ENCODE data around the gene ELMO3. TPM values are rescaled to one million over a fixed set of nuclear protein-coding genes. Genes with fewer than 3 reads are reported as not detected.
A peak's percentile ranks its signal among the peaks of the same experiment; 100 is the strongest.

ELMO3 gene
- total and polyA plus RNA-seq, 2 of the 13 experiments (the other 11 are each of a cell fraction or from before 2014, with no cell fraction given), result 2.6 to 4.0 TPM

DNA sequence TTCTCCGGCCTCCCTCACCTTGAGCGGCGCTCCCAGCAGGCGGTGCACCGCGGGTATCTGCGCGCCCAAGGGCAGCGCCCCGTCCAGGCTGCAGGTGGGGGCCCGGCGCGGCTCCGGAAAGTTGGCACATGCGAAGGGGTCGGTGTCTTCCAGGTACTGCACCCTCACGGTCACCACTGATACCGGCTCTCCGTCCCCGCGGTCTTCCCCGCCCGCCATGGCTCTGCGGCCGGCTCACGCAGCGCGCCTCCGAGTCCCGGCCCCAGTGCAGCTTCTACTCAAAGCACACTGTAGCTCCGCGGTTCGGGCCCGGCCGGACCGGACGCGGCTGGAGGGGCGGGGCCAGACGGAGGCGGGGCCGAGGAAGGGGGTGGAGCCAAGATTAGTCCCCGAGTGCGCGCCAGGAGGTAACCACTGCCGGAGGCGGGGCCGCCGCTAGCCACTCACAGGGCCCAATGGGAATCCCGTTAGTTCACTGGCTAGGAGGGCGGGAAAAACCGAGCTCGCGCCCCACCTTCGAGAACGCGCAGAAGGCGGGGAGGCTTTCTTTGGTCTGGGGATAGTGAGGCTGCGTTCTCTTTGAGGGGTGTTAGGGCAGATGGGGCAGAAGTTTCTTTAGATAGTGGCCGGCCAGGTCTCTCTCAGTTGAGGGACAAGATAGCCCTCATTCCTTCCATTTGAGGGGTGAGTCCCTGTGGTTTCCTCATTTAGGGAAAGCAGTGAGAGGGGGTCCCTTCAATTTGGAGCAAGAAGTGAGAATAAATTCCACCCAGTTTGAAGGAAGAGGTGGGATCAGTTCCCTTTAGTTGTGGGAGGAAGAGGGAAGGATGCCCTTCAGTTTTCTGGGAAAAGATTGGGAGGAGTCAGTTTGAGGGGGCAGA is 48.5 kb downstream of the ELMO3 start, which contains the start of gene FHOD1 (continued):
- TF ChIP-seq, protein P1, sequence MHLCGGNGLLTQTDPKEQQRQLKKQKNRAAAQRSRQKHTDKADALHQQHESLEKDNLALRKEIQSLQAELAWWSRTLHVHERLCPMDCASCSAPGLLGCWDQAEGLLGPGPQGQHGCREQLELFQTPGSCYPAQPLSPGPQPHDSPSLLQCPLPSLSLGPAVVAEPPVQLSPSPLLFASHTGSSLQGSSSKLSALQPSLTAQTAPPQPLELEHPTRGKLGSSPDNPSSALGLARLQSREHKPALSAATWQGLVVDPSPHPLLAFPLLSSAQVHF (CRISPR knock-in tag; IDR thresholded peaks at IDR 0.05), result peak; percentile 56; the same call in 1 of the 2 replicates
- TF ChIP-seq ZNF350 (CRISPR knock-in tag; IDR thresholded peaks at IDR 0.05; ENCODE audit: borderline replicate concordance, low read depth) (peak; percentile 85), TEAD3 (CRISPR knock-in tag; optimal IDR thresholded peaks at IDR 0.05; ENCODE audit: borderline replicate concordance) (peak; percentile 27), ZFP90 (CRISPR knock-in tag; IDR thresholded peaks at IDR 0.05; ENCODE audit: borderline replicate concordance) (peak; percentile 19), MAFK (conservative IDR thresholded peaks at IDR 0.05 in 1 of 2, IDR thresholded peaks at IDR 0.05 in 1 of 2; ENCODE audit: low read length in 2 of 2) (no peak), ZNF788 (CRISPR knock-in tag; IDR thresholded peaks at IDR 0.05; ENCODE audit: borderline replicate concordance) (peak; percentile 20; the same call in 1 of the 2 replicates), ZNF317 (CRISPR knock-in tag; IDR thresholded peaks at IDR 0.05) (no peak), PITX1 (CRISPR knock-in tag; IDR thresholded peaks at IDR 0.05) (peak; percentile 38; the same call in 1 of the 2 replicates), TCF7L2 (IDR thresholded peaks at IDR 0.05; ENCODE audit: low read depth, low read length) (no peak), ZNF224 (CRISPR knock-in tag; IDR thresholded peaks at IDR 0.05) (peak; percentile 81; the same call in 1 of the 2 replicates), BCL3 (CRISPR knock-in tag; IDR thresholded peaks at IDR 0.05) (peak; percentile 78; the same call in 1 of the 2 replicates), RFXAP (CRISPR knock-in tag; IDR thresholded peaks at IDR 0.05; ENCODE audit: borderline replicate concordance) (no peak), GPN1 (CRISPR knock-in tag; IDR thresholded peaks at IDR 0.05; ENCODE audit: borderline replicate concordance) (0 out of 2 replicates have a peak, but pooled peaks have one; percentile 57), ZFP36L1 (CRISPR knock-in tag; IDR thresholded peaks at IDR 0.05) (peak; percentile 70), ZNF136 (CRISPR knock-in tag; IDR thresholded peaks at IDR 0.05; ENCODE audit: low read depth) (peak; percentile 65; the same call in 1 of the 2 replicates)
- TF ChIP-seq, protein P2, sequence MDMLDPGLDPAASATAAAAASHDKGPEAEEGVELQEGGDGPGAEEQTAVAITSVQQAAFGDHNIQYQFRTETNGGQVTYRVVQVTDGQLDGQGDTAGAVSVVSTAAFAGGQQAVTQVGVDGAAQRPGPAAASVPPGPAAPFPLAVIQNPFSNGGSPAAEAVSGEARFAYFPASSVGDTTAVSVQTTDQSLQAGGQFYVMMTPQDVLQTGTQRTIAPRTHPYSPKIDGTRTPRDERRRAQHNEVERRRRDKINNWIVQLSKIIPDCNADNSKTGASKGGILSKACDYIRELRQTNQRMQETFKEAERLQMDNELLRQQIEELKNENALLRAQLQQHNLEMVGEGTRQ (IDR thresholded peaks at IDR 0.05; ENCODE audit: low read depth, low read length), result no peak
- TF ChIP-seq, protein P2 (CRISPR knock-in tag; IDR thresholded peaks at IDR 0.05; ENCODE audit: borderline replicate concordance), result peak; percentile 42; the same call in 1 of the 2 replicates
- TF ChIP-seq, protein P3, sequence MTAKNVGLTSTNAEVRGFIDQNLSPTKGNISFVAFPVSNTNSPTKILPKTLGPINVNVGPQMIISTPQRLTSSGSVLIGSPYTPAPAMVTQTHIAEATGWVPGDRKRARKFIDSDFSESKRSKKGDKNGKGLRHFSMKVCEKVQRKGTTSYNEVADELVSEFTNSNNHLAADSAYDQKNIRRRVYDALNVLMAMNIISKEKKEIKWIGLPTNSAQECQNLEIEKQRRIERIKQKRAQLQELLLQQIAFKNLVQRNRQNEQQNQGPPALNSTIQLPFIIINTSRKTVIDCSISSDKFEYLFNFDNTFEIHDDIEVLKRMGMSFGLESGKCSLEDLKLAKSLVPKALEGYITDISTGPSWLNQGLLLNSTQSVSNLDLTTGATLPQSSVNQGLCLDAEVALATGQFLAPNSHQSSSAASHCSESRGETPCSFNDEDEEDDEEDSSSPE (CRISPR knock-in tag; IDR thresholded peaks at IDR 0.05), result peak; percentile 96
- TF ChIP-seq, protein P4, sequence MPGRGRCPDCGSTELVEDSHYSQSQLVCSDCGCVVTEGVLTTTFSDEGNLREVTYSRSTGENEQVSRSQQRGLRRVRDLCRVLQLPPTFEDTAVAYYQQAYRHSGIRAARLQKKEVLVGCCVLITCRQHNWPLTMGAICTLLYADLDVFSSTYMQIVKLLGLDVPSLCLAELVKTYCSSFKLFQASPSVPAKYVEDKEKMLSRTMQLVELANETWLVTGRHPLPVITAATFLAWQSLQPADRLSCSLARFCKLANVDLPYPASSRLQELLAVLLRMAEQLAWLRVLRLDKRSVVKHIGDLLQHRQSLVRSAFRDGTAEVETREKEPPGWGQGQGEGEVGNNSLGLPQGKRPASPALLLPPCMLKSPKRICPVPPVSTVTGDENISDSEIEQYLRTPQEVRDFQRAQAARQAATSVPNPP (CRISPR knock-in tag; IDR thresholded peaks at IDR 0.05), result peak; percentile 88; the same call in 1 of the 2 replicates
- TF ChIP-seq, protein P5, sequence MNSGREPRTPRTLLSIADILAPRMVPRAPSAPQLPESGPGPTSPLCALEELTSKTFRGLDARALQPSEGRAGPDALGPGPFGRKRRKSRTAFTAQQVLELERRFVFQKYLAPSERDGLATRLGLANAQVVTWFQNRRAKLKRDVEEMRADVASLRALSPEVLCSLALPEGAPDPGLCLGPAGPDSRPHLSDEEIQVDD (CRISPR knock-in tag; IDR thresholded peaks at IDR 0.05; ENCODE audit: borderline replicate concordance), result peak; percentile 62; the same call in 1 of the 2 replicates

All from HepG2 (cell line).